GM19238 (cell line): Measurements from ENCODE around the gene EFHC2.
"Not testable (repeated sequence)": the region's sequence is repeated elsewhere in the genome, so short reads cannot be mapped to it uniquely, and the experiment has no call there.

Source experiments
- DNase-seq: peaks from one replicate; pipeline ENCODE4 v3.0.0; 2011; ENCODE audit warnings: low spot score; ENCODE audit not compliant: insufficient read length

EFHC2 gene

GRCh38 chrX:44291468-44292092 lies 51.9 kb downstream of the EFHC2 start:
- DNase-seq = no peak

GRCh38 chrX:44290718-44291117 lies 52.8 kb downstream of the EFHC2 start:
- no peak for DNase-seq

- no peak for DNase-seq
Observed at GRCh38 chrX:44282753-44283152, 60.7 kb downstream of the EFHC2 start.

GRCh38 chrX:44280116-44280515 lies 63.4 kb downstream of the EFHC2 start:
- DNase-seq = no peak

GRCh38 chrX:44274096-44274495 lies 69.4 kb downstream of the EFHC2 start:
- DNase-seq = no peak

- no peak for DNase-seq
Observed at GRCh38 chrX:44267861-44268260, 75.6 kb downstream of the EFHC2 start.

- DNase-seq = no peak
Observed at GRCh38 chrX:44267116-44267515, 76.4 kb downstream of the EFHC2 start.

GRCh38 chrX:44265559-44265958 lies 77.9 kb downstream of the EFHC2 start:
- DNase-seq = no peak

- no peak for DNase-seq
Observed at GRCh38 chrX:44264936-44265335, 78.5 kb downstream of the EFHC2 start.

GRCh38 chrX:44261286-44261685 lies 82.2 kb downstream of the EFHC2 start:
- DNase-seq = no peak

- no peak for DNase-seq
Observed at GRCh38 chrX:44260609-44261008, 82.9 kb downstream of the EFHC2 start.

GRCh38 chrX:44255742-44256141 lies 87.7 kb downstream of the EFHC2 start:
- DNase-seq = not testable (repeated sequence)

GRCh38 chrX:44253575-44253942 lies 89.9 kb downstream of the EFHC2 start:
- DNase-seq = no peak

GRCh38 chrX:44252688-44253574 lies 90.5 kb downstream of the EFHC2 start:
- not testable (repeated sequence) for DNase-seq

- DNase-seq = no peak
Observed at GRCh38 chrX:44247468-44247867, 96.0 kb downstream of the EFHC2 start.

GRCh38 chrX:44246826-44247225 lies 96.6 kb downstream of the EFHC2 start:
- no peak for DNase-seq

GRCh38 chrX:44245733-44246132 lies 97.7 kb downstream of the EFHC2 start:
- no peak for DNase-seq

- DNase-seq = no peak
Observed at GRCh38 chrX:44244008-44244407, 99.5 kb downstream of the EFHC2 start.

- no peak for DNase-seq
Observed at GRCh38 chrX:44241546-44241945, 101.9 kb downstream of the EFHC2 start.

- DNase-seq = no peak
Observed at GRCh38 chrX:44240036-44240435, 103.4 kb downstream of the EFHC2 start.

- no peak for DNase-seq
Observed at GRCh38 chrX:44239036-44239435, 104.4 kb downstream of the EFHC2 start.

GRCh38 chrX:44235534-44235933 lies 107.9 kb downstream of the EFHC2 start:
- DNase-seq = no peak

- no peak for DNase-seq
Observed at GRCh38 chrX:44234541-44234940, 108.9 kb downstream of the EFHC2 start.
